ENCODE measurements around the gene SDF4.

DNA sequence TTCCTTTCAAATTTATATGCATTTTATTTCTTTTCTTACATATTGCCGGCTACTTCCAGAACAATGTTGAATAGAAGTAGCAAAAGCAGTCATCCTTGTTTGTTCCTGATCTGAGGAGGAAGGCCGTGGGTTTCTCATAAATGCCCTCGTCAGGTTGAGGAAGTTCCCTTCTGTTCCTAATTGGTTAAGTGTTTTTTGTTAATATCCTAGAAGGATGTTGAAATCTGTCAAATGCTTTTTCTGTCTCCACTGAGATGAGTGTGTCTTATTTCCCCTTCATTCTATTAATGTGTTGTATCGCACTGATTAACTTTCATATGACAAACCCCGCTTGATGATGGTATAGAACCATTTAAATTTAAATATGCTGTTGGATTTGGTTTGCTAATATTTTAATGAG, 42.7 kb downstream of the SDF4 start:
- TF ChIP-seq CTCF (conservative IDR thresholded peaks at IDR 0.05; ENCODE audit: low read depth, low read length) (no peak), POLR2A (IDR thresholded peaks at IDR 0.05; ENCODE audit: low read depth, low read length) (no peak), RAD21 (IDR thresholded peaks at IDR 0.05; ENCODE audit: low read length) (no peak), CEBPB (IDR thresholded peaks at IDR 0.05; ENCODE audit: low read depth, low read length) (no peak), RCOR1 (IDR thresholded peaks at IDR 0.05; ENCODE audit: insufficient replicate concordance, low read length) (no peak), BHLHE40 (IDR thresholded peaks at IDR 0.05; ENCODE audit: low read depth, low read length) (no peak), MAZ (IDR thresholded peaks at IDR 0.05; ENCODE audit: borderline replicate concordance, low read depth, low read length) (no peak)
- TF ChIP-seq, protein P1, sequence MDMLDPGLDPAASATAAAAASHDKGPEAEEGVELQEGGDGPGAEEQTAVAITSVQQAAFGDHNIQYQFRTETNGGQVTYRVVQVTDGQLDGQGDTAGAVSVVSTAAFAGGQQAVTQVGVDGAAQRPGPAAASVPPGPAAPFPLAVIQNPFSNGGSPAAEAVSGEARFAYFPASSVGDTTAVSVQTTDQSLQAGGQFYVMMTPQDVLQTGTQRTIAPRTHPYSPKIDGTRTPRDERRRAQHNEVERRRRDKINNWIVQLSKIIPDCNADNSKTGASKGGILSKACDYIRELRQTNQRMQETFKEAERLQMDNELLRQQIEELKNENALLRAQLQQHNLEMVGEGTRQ (IDR thresholded peaks at IDR 0.05; ENCODE audit: low read depth, low read length): no peak

All from IMR-90 (cell line).